ENCODE measurements around the gene IFNK.

Gene IFNK

GRCh38 chr9:27573634-27574590 is 49.8 kb downstream of the IFNK start:
- peak; percentile 96 for DNase-seq

Measured in effector CD4-positive, alpha-beta T cell (primary cell).